ENCODE data around the gene IGF2BP2.

The IGF2BP2 gene

DNA sequence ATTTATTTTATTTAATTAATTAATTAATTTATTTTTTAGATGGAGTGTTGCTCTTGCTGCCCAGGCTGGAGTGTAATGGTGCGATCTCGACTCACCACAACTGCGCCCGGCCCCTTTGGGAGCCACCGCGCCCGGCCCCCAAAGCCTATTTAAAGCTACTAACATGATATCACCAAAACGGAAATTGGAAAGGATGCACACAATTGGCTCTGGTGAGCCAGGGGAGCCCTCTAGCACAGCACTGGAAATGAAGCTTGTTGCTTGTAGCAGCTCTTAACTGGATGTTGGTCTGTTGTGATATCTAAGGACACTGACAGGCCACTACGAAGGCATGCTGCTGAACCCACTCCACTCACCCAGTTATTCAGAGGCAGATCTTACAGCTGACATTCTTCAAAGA is 104.5 kb downstream of the IGF2BP2 start:
- TF ChIP-seq CTCF (IDR thresholded peaks at IDR 0.05; ENCODE audit: low read depth, low read length, missing control alignments) = no peak
- H3K4me3 ChIP-seq (ENCODE audit: low read depth, low read length) = no peak overlapping the region
- no peaks in the 10 kb centered on the region for H3K36me3 ChIP-seq (replicated peaks)
- H3K27me3 ChIP-seq (replicated peaks) = no peaks in the 10 kb centered on the region
- no peak overlapping the region for H3K27ac ChIP-seq
- in situ Hi-C loops (cut with HindIII; ENCODE audit: low pct_ligation_motif_present, low sequenced_read_pairs) = no loop called here
- DNase-seq = no peak

DNA sequence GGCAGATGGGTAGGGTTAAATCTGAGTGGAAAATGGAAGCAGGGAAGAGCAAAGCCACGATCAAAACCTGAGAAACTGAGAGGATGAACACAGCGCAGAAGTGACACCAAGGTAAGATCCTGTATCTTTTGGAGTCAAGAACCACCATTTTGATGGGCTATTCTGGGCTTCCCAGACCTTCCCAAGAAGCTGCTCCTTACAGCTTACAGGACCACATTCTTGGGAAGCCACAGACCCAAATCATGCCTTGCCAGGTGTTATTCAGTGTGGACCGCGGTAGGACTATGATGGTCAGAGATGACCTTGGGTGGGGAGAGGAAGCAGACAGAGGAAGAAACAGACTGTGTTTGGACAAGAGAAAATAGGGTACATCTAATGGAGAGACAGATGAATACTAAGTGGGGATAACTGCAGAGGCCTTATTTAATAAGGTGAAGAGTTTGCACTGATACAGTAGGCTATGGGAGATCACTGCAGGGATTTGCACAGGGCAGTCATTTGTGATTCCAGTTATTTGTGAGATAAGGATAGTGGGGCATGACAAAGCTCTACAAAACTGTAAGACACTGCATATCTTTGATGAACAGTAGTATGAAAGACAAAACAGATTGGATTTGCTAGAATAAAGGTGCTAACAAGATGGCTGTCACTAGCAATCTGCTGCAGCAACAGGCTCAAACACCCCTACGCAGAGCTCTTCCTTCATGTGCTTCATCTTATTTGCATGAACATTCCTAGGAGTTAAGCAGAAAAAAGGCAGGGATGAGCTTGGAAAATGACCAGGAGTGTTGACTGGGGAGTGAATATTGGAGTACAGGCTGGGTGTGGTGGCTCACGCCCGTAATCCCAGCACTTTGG is 105.9 kb downstream of the IGF2BP2 start:
- no peak for TF ChIP-seq CTCF (IDR thresholded peaks at IDR 0.05; ENCODE audit: low read depth, low read length, missing control alignments)
- Histone ChIP-seq H3K27me3 (replicated peaks) (no peaks in the 10 kb centered on the region), H3K27ac (no peak overlapping the region), H3K4me3 (ENCODE audit: low read depth, low read length) (no peak overlapping the region), H3K36me3 (replicated peaks) (no peaks in the 10 kb centered on the region)
- no peak for DNase-seq
- in situ Hi-C loops (cut with HindIII; ENCODE audit: low pct_ligation_motif_present, low sequenced_read_pairs) = no loop called here

GRCh38 chr3:185717627-185718402 is 107.0 kb downstream of the IGF2BP2 start:
- in situ Hi-C loops (cut with HindIII; ENCODE audit: low pct_ligation_motif_present, low sequenced_read_pairs) = no loop called here
- H3K27me3 ChIP-seq (replicated peaks) = no peaks in the 10 kb centered on the region
- TF ChIP-seq CTCF (IDR thresholded peaks at IDR 0.05; ENCODE audit: low read depth, low read length, missing control alignments) = peak; percentile 8
- H3K36me3 ChIP-seq (replicated peaks) = no peaks in the 10 kb centered on the region
- H3K4me3 ChIP-seq (ENCODE audit: low read depth, low read length) = no peak overlapping the region
- DNase-seq = no peak
- H3K27ac ChIP-seq = peak overlapping the region; percentile 57

DNA sequence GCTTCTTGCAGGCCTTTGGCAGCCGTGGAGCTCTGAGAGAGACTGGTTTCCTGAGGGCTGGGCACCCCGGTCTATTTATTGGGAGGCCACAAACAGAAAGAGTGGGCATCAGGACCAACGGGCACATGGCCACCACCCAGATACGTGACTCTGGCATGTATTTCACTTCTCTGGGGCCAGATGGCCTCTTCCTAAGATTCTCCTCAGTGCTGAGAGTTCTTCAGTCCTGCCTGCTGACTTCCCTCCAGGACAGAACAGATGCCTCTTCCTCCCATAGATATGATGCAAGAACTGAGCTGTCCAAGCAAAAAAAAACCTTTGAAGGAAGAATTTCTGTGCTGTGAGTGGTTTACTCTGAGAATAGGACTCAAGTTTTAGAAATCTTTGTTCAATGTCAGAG is 107.7 kb downstream of the IGF2BP2 start:
- no peaks in the 10 kb centered on the region for H3K36me3 ChIP-seq (replicated peaks)
- no peak for TF ChIP-seq CTCF (IDR thresholded peaks at IDR 0.05; ENCODE audit: low read depth, low read length, missing control alignments)
- H3K27ac ChIP-seq = peak overlapping the region; percentile 57
- in situ Hi-C loops (cut with HindIII; ENCODE audit: low pct_ligation_motif_present, low sequenced_read_pairs) = no loop called here
- DNase-seq = peak; percentile 47
- H3K27me3 ChIP-seq (replicated peaks) = no peaks in the 10 kb centered on the region
- no peak overlapping the region for H3K4me3 ChIP-seq (ENCODE audit: low read depth, low read length)

DNA sequence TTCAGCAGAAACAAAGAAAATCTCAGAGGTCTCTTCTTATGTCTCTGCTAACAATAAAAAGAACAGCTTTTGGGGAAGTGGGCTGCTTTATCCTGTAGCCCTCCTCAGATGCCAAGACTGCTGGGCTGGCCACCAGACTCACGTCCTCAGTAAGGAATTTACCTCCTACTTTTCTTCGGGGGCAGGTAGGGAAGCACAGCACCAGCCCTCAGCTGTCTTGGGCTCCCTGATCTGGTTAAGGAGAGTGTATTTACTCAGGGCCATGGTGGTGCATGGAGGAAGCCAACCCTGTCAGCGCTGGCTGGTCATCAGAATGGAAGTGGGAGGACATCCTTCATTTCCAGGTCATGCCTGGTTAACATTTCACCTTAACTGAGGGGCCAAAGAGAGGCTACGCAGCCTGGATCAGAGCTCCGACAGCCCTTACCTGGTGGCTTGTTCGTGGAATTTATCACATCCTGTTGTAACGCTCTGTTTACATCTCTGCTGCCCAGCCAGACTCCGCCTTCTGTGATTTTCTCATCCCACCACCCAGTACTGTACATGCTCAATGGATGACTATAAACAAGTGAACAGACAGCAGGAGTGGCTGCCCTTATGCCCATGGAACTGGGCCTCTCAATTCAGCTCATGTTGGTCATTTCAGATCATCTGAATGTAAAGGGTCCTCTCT is 108.3 kb downstream of the IGF2BP2 start:
- H3K27me3 ChIP-seq (replicated peaks) = no peaks in the 10 kb centered on the region
- no peak for DNase-seq
- H3K36me3 ChIP-seq (replicated peaks) = no peaks in the 10 kb centered on the region
- peak overlapping the region; percentile 57 for H3K27ac ChIP-seq
- TF ChIP-seq CTCF (IDR thresholded peaks at IDR 0.05; ENCODE audit: low read depth, low read length, missing control alignments) = no peak
- in situ Hi-C loops (cut with HindIII; ENCODE audit: low pct_ligation_motif_present, low sequenced_read_pairs) = no loop called here
- no peak overlapping the region for H3K4me3 ChIP-seq (ENCODE audit: low read depth, low read length)

Data from brain microvascular endothelial cell (primary cell).